DMS153 treated with DMSO at 0.1 percent for 48 hours (cell line): ENCODE measurements around the gene DGKE.

Experiments
- DNase-seq: peaks from one replicate; lab custom pipeline; 2025; ENCODE audit not compliant: unreplicated experiment; lab: John Stamatoyannopoulos, UW

The DGKE gene

GRCh38 chr17:56833809-56834379, at the start of gene DGKE, which contains the start of gene C17orf67:
Gene DGKE, plus strand, starts transcription at chr17:56834151. Its CDS starts 645 bp downstream, at chr17:56834796.
Gene C17orf67, minus strand, starts transcription at chr17:56833920. Its CDS starts 18,110 bp downstream, at chr17:56815810.
- peak; percentile 82 for DNase-seq

GRCh38 chr17:56785405-56785804, 48.5 kb upstream of the DGKE start:
- no peak for DNase-seq

GRCh38 chr17:56785997-56786680, 47.8 kb upstream of the DGKE start:
- no peak for DNase-seq

- DNase-seq = no peak
Observed at GRCh38 chr17:56786989-56787482, 46.9 kb upstream of the DGKE start.

GRCh38 chr17:56792267-56792666, 41.7 kb upstream of the DGKE start:
- DNase-seq = no peak

GRCh38 chr17:56793531-56793930, 40.4 kb upstream of the DGKE start:
- DNase-seq = no peak

GRCh38 chr17:56793957-56794356, 40.0 kb upstream of the DGKE start:
- no peak for DNase-seq

- no peak for DNase-seq
Observed at GRCh38 chr17:56795221-56795865, 38.6 kb upstream of the DGKE start.

- DNase-seq = no peak
Observed at GRCh38 chr17:56796536-56796935, 37.4 kb upstream of the DGKE start.

- DNase-seq = no peak
Observed at GRCh38 chr17:56798916-56799315, 35.0 kb upstream of the DGKE start.

GRCh38 chr17:56801459-56802178, 32.3 kb upstream of the DGKE start:
- DNase-seq = no peak

GRCh38 chr17:56803071-56803470, 30.9 kb upstream of the DGKE start:
- no peak for DNase-seq

- DNase-seq = no peak
Observed at GRCh38 chr17:56804454-56804853, 29.5 kb upstream of the DGKE start.

GRCh38 chr17:56806949-56807348, 27.0 kb upstream of the DGKE start:
- DNase-seq = no peak

- no peak for DNase-seq
Observed at GRCh38 chr17:56807723-56808122, 26.2 kb upstream of the DGKE start.

GRCh38 chr17:56808503-56808902, 25.4 kb upstream of the DGKE start:
- peak; percentile 15 for DNase-seq

- DNase-seq = no peak
Observed at GRCh38 chr17:56809106-56809819, 24.7 kb upstream of the DGKE start.

- no peak for DNase-seq
Observed at GRCh38 chr17:56809820-56810179, 24.2 kb upstream of the DGKE start.

- no peak for DNase-seq
Observed at GRCh38 chr17:56810343-56810742, 23.6 kb upstream of the DGKE start.

- DNase-seq = no peak
Observed at GRCh38 chr17:56810891-56811775, 22.8 kb upstream of the DGKE start.
